Activated B cell treated with CpG ODN at 0.5 μM for 24 hours (primary cell): ENCODE measurements around the gene TMC5. TPM values are rescaled to one million over a fixed set of nuclear protein-coding genes. Genes with fewer than 3 reads are reported as not detected.
A peak's percentile ranks its signal among the peaks of the same experiment; 100 is the strongest.

ENCODE experiments used
- ATAC-seq: fragments of 200-7000 bp; cut with Tn5 transposase; one replicate; pipeline ENCODE4 v1.10.0; 2021; ENCODE audit warnings: low read depth, mild to moderate bottlenecking, moderate library complexity
- CTCF ChIA-PET: fragments of 350-600 bp; sonication (Branson Sonifier 250); formaldehyde crosslinking; loops from one replicate; lab custom pipeline; 2021; ENCODE audit warnings: antibody characterized with exemption; lab: Charles Lee
- POLR2A ChIA-PET: fragments of 350-600 bp; sonication (Branson Sonifier 250); formaldehyde crosslinking; loops from one replicate; lab custom pipeline; 2021; ENCODE audit warnings: antibody characterized with exemption; lab: Charles Lee
- DNase-seq: peaks from one replicate; pipeline ENCODE4 v3.0.0; 2022
- H3K27ac Mint-ChIP-seq: one replicate; pipeline ENCODE4 v1.8.0; 2020; ENCODE audit warnings: mixed read lengths
- H3K27me3 Mint-ChIP-seq: one replicate; pipeline ENCODE4 v1.8.0; 2021; ENCODE audit warnings: mixed read lengths
- H3K36me3 Mint-ChIP-seq: one replicate; pipeline ENCODE4 v1.8.0; 2021; ENCODE audit warnings: low read depth, mixed read lengths
- H3K4me1 Mint-ChIP-seq: one replicate; pipeline ENCODE4 v1.8.0; 2021; ENCODE audit warnings: mixed read lengths
- H3K4me3 Mint-ChIP-seq: one replicate; pipeline ENCODE4 v1.8.0; 2020; ENCODE audit warnings: mild to moderate bottlenecking, mixed read lengths
- H3K9me3 Mint-ChIP-seq: one replicate; pipeline ENCODE4 v1.8.0; 2020; ENCODE audit warnings: mixed read lengths
- intact Hi-C: fragments of 100-400 bp; cut with micrococcal nuclease; formaldehyde crosslinking; loops from one replicate; pipeline ENCODE4 v1.15.1; 2024
- total RNA-seq: library from RNA; stranded (reverse); gene quantifications from 2 replicates; pipeline ENCODE4 v1.2.3, GENCODE V29; 2022
- TF ChIP-seq, protein P1 (sequence below): fragments of 200-600 bp; IDR thresholded peaks from one replicate; pipeline ENCODE4 v1.8.0; 2022; ENCODE audit warnings: antibody characterized with exemption, mild to moderate bottlenecking

Gene TMC5
- total RNA-seq, 1 donor from 2014 or later: not detected

GRCh38 chr16:19525385-19525723 is 107.7 kb downstream of the TMC5 start:
- Mint-ChIP-seq H3K9me3 (no peaks in the 10 kb centered on the region), H3K27me3 (no peaks in the 10 kb centered on the region), H3K4me1 (peaks cover 37% of the 10 kb centered on the region), H3K36me3 (peaks cover 23% of the 10 kb centered on the region), H3K27ac (no peak overlapping the region), H3K4me3 (peak overlapping the region; percentile 98)
- TF ChIP-seq, protein P1, sequence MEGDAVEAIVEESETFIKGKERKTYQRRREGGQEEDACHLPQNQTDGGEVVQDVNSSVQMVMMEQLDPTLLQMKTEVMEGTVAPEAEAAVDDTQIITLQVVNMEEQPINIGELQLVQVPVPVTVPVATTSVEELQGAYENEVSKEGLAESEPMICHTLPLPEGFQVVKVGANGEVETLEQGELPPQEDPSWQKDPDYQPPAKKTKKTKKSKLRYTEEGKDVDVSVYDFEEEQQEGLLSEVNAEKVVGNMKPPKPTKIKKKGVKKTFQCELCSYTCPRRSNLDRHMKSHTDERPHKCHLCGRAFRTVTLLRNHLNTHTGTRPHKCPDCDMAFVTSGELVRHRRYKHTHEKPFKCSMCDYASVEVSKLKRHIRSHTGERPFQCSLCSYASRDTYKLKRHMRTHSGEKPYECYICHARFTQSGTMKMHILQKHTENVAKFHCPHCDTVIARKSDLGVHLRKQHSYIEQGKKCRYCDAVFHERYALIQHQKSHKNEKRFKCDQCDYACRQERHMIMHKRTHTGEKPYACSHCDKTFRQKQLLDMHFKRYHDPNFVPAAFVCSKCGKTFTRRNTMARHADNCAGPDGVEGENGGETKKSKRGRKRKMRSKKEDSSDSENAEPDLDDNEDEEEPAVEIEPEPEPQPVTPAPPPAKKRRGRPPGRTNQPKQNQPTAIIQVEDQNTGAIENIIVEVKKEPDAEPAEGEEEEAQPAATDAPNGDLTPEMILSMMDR: no peak
- ATAC-seq: no peak
- ChIA-PET CTCF (interaction anchor here (1.2 to 2.0 kb wide), 2 partner anchors 9 to 23 kb away, joined by 3 to 5 read pairs; no protein-coding TSS in a partner anchor), POLR2A (interaction anchor here (1.8 to 2.8 kb wide), 2 partner anchors 20 to 30 kb away, joined by 4 to 52 read pairs; partner anchors contain the start of gene VPS35L)
- intact Hi-C loops: no loop called here
- DNase-seq: no peak

GRCh38 chr16:19527161-19527560 is 109.5 kb downstream of the TMC5 start:
- TF ChIP-seq, protein P1: no peak
- DNase-seq (no peak), ATAC-seq (no peak)
- Mint-ChIP-seq H3K27ac (no peak overlapping the region), H3K4me1 (peaks cover 24% of the 10 kb centered on the region), H3K27me3 (no peaks in the 10 kb centered on the region), H3K9me3 (no peaks in the 10 kb centered on the region), H3K4me3 (no peak overlapping the region), H3K36me3 (peaks cover 26% of the 10 kb centered on the region)
- intact Hi-C loops: no loop called here
- ChIA-PET CTCF (no interaction called here), POLR2A (no interaction called here)

DNA sequence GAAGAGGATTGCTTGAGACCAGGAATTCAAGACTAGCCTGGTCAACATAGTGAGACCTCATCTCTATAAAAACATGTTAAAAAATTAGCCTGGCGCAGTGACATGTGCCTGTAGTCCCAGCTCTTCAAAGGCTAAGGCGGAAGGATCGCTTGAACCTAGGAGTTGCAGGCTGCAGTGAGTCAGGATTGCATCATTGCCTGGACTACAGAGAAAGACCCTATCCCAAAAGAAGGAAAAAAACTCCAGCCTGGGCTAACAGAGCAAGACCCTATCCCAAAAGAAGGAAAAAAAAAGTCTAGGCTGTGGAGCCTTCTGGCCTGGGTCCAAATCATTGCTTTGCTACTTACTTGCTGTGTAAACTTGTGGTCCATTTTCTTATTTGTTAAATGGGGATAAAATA is 111.0 kb downstream of the TMC5 start:
- ChIA-PET CTCF (no interaction called here), POLR2A (no interaction called here)
- Mint-ChIP-seq H3K4me1 (peaks cover 15% of the 10 kb centered on the region), H3K27ac (no peak overlapping the region), H3K27me3 (no peaks in the 10 kb centered on the region), H3K4me3 (no peak overlapping the region), H3K36me3 (peaks cover 40% of the 10 kb centered on the region), H3K9me3 (no peaks in the 10 kb centered on the region)
- TF ChIP-seq, protein P1: no peak
- intact Hi-C loops: no loop called here
- ATAC-seq (no peak), DNase-seq (no peak)

DNA sequence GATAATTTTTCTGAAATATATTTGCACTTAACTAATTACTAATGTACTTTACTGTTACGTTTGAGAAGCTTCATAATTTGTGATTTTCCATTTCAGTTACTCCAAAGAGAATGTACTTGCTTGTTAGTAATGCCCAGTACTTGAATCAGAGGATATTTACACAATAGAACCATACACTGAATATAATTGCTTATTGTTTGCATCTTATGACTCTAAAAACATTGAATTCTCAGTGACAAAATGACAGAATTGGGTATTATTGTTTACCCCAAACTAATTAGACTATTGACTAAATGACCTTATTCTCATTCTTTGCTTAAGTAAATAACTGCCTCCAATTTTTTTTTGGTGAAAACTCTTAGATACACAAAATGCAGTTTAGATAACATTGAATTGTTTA is 114.9 kb downstream of the TMC5 start:
- POLR2A ChIA-PET: no interaction called here
- peaks cover 53% of the 10 kb centered on the region for H3K36me3 Mint-ChIP-seq
- CTCF ChIA-PET: no interaction called here

GRCh38 chr16:19540241-19540970 is 122.7 kb downstream of the TMC5 start:
- Mint-ChIP-seq H3K4me3 (no peak overlapping the region), H3K27ac (no peak overlapping the region), H3K27me3 (no peaks in the 10 kb centered on the region), H3K4me1 (no peaks in the 10 kb centered on the region), H3K36me3 (peaks cover 57% of the 10 kb centered on the region), H3K9me3 (peaks cover 2% of the 10 kb centered on the region)
- ChIA-PET CTCF (no interaction called here), POLR2A (no interaction called here)
- intact Hi-C loops: no loop called here
- ATAC-seq (no peak), DNase-seq (no peak)
- TF ChIP-seq, protein P1: no peak

More for the DNA sequence above, 114.9 kb downstream of the TMC5 start:
- DNase-seq (no peak), ATAC-seq (no peak)
- intact Hi-C loops: no loop called here
- no peaks in the 10 kb centered on the region for H3K27me3 Mint-ChIP-seq
- H3K9me3 Mint-ChIP-seq: no peaks in the 10 kb centered on the region
- TF ChIP-seq, protein P1: no peak
- H3K4me3 Mint-ChIP-seq: no peak overlapping the region
- no peaks in the 10 kb centered on the region for H3K4me1 Mint-ChIP-seq
- no peak overlapping the region for H3K27ac Mint-ChIP-seq
